HepG2 (cell line): ENCODE data around the gene PPM1F. TPM values are rescaled to one million over a fixed set of nuclear protein-coding genes. Genes with fewer than 3 reads are reported as not detected.

Experiments used
- ATM ChIP-seq: fragments of 450-650 bp; IDR thresholded peaks from 2 replicates; pipeline ENCODE4 v1.7.1; 2017; ENCODE audit warnings: mild to moderate bottlenecking, borderline replicate concordance
- FOSL2 ChIP-seq: sonication (generic); formaldehyde crosslinking; IDR thresholded peaks from 2 replicates; pipeline ENCODE4 v1.4.0; 2020; ENCODE audit warnings: missing genetic modification reagents
- NFKB2 ChIP-seq: sonication (generic); formaldehyde crosslinking; IDR thresholded peaks from 2 replicates; pipeline ENCODE4 v1.4.0; 2020; ENCODE audit warnings: missing genetic modification reagents, borderline replicate concordance
- NR2F1 ChIP-seq, 2 experiments: fragments of 450-650 bp in 1 of 2; formaldehyde crosslinking in 1 of 2; IDR thresholded peaks; 2 replicates each; pipeline versions ENCODE4 v1.5.0 to v1.6.1; 2016 to 2020; ENCODE audit warnings: mild to moderate bottlenecking in 1 of 2, missing compliant biosample characterization in 1 of 2, missing genetic modification reagents in 1 of 2, moderate library complexity in 1 of 2
- NR2F2 ChIP-seq: IDR thresholded peaks from 2 replicates; pipeline ENCODE4 v1.6.1; 2012; ENCODE audit warnings: low read depth, inconsistent platforms, borderline replicate concordance
- SETDB1 ChIP-seq: sonication (generic); formaldehyde crosslinking; IDR thresholded peaks from 2 replicates; pipeline ENCODE4 v1.5.1; 2020; ENCODE audit warnings: missing genetic modification reagents, mild to moderate bottlenecking, borderline replicate concordance
- TFDP1 ChIP-seq: IDR thresholded peaks from 2 replicates; pipeline ENCODE4 v1.6.1; 2016; ENCODE audit warnings: missing compliant biosample characterization, missing genetic modification reagents, borderline replicate concordance
- THAP9 ChIP-seq: sonication (generic); formaldehyde crosslinking; IDR thresholded peaks from 2 replicates; pipeline ENCODE4; 2020; ENCODE audit warnings: missing genetic modification reagents, mild to moderate bottlenecking, borderline replicate concordance
- ZBTB7B ChIP-seq: sonication (generic); formaldehyde crosslinking; IDR thresholded peaks from 2 replicates; pipeline ENCODE4 v1.4.0; 2020; ENCODE audit warnings: missing genetic modification reagents
- ZFAT ChIP-seq: sonication (generic); formaldehyde crosslinking; conservative IDR thresholded peaks from 2 replicates; pipeline ENCODE4 v1.8.1; 2023; ENCODE audit warnings: missing genetic modification reagents, inconsistent platforms
- ZNF432 ChIP-seq: sonication (generic); formaldehyde crosslinking; IDR thresholded peaks from 2 replicates; pipeline ENCODE4 v1.5.0; 2020; ENCODE audit warnings: missing genetic modification reagents, mild to moderate bottlenecking, borderline replicate concordance
- ZNF562 ChIP-seq: sonication (generic); formaldehyde crosslinking; IDR thresholded peaks from 2 replicates; pipeline ENCODE4 v1.8.0; 2022; ENCODE audit warnings: missing genetic modification reagents, borderline replicate concordance
- ZNF598 ChIP-seq: sonication (generic); formaldehyde crosslinking; IDR thresholded peaks from 2 replicates; pipeline ENCODE4 v1.5.1; 2020; ENCODE audit warnings: mild to moderate bottlenecking, missing genetic modification reagents, borderline replicate concordance
- ZNF609 ChIP-seq: sonication (generic); formaldehyde crosslinking; IDR thresholded peaks from 2 replicates; pipeline ENCODE4 v1.4.0; 2020; ENCODE audit warnings: mild to moderate bottlenecking, missing genetic modification reagents, borderline replicate concordance
- ZNF709 ChIP-seq: sonication (generic); formaldehyde crosslinking; IDR thresholded peaks from 2 replicates; pipeline ENCODE4 v1.5.0; 2020; ENCODE audit warnings: mild to moderate bottlenecking, missing genetic modification reagents
- polyA plus RNA-seq, 8 experiments: library from polyadenylated mRNA; depleted of rRNA in 3 of 8; stranded (reverse) in 7 of 8; unstranded in 1 of 8; fragments of >200 nt; fragmentation: Illumina TruSeq in 4 of 8; extraction: Trizol in 4 of 8; gene quantifications; 2 replicates each; pipeline versions ENCODE4 v1.2.1 to v1.2.3, GENCODE V29; 2011 to 2016; ENCODE audit warnings: low read depth in 4 of 8, missing spikeins in 1 of 8, mixed read lengths in 1 of 8; ENCODE audit not compliant: insufficient read depth in 1 of 8
- total RNA-seq, 5 experiments: library from RNA; depleted of rRNA; stranded (reverse); fragments of >200 nt; fragmentation: Illumina TruSeq; extraction: Trizol; gene quantifications; 2 replicates each; pipeline ENCODE4 v1.2.3, GENCODE V29; 2016; ENCODE audit warnings: low read depth in 1 of 5

PPM1F gene
- total and polyA plus RNA-seq, 2 of the 13 experiments (the other 11 are each of a cell fraction or from before 2014, with no cell fraction given): 11.0 to 19.6 TPM

- TF ChIP-seq ZFAT (CRISPR knock-in tag) (no peak), NR2F1 (CRISPR knock-in tag; IDR thresholded peaks at IDR 0.05) (no peak), ZNF562 (no peak), FOSL2 (no peak), TFDP1 (CRISPR knock-in tag) (0 out of 2 replicates have a peak, but pooled peaks have one; percentile 18), ZNF432 (CRISPR knock-in tag) (no peak), ATM (no peak), SETDB1 (CRISPR knock-in tag) (no peak), ZNF709 (no peak), NR2F2 (no peak), NFKB2 (CRISPR knock-in tag) (peak; percentile 23; the same call in 1 of the 2 replicates), ZNF609 (no peak), ZBTB7B (CRISPR knock-in tag) (no peak), ZNF598 (CRISPR knock-in tag) (no peak), THAP9 (0 out of 2 replicates have a peak, but pooled peaks have one; percentile 32)
Observed at GRCh38 chr22:21951931-21952465, 650 bp downstream of the PPM1F start (continued).
